ENCODE measurements around the gene ATP6V1D.
A peak's percentile ranks its signal among the peaks of the same experiment; 100 is the strongest.
"Not testable (repeated sequence)": the region's sequence is repeated elsewhere in the genome, so short reads cannot be mapped to it uniquely, and the experiment has no call there.

The ATP6V1D gene

GRCh38 chr14:67345583-67345982 is 14.0 kb downstream of the ATP6V1D start:
- H3K79me2 ChIP-seq (ENCODE audit: control insufficient read depth, insufficient read depth, low read length, poor library complexity): no peaks in the 10 kb centered on the region
- H3K4me1 ChIP-seq (ENCODE audit: control insufficient read depth in 1 of 2, insufficient read depth in 2 of 2, low read length in 2 of 2): no peaks in the 10 kb centered on the region
- H3K4ac ChIP-seq (ENCODE audit: low read depth, low read length): no peak overlapping the region
- no peak overlapping the region for H3K23ac ChIP-seq (ENCODE audit: low read length)
- no peak overlapping the region for H2BK5ac ChIP-seq (ENCODE audit: low read depth, low read length, poor library complexity)
- no peak overlapping the region for H4K12ac ChIP-seq (ENCODE audit: low read depth, low read length)
- H2AK5ac ChIP-seq (ENCODE audit: low read length): no peak overlapping the region
- no peaks in the 10 kb centered on the region for H3K9me3 ChIP-seq (ENCODE audit: insufficient read depth, low read depth, low read length)
- H3K4me3 ChIP-seq (ENCODE audit: low read depth, low read length): no peak overlapping the region
- no peaks in the 10 kb centered on the region for H3K79me1 ChIP-seq (ENCODE audit: low read length)
- no peak overlapping the region for H4K91ac ChIP-seq (ENCODE audit: low read depth, low read length)
- H4K8ac ChIP-seq (ENCODE audit: low read depth, low read length): no peak overlapping the region
- DNase-seq: no peak
- H3K18ac ChIP-seq (ENCODE audit: low read length): no peak overlapping the region
- no peak overlapping the region for H3K9ac ChIP-seq (ENCODE audit: low read length)
- no peak overlapping the region for H2BK12ac ChIP-seq (ENCODE audit: low read length)
- no peak overlapping the region for H2BK120ac ChIP-seq (ENCODE audit: insufficient read depth, low read length, poor library complexity)
- no peak overlapping the region for H3K27ac ChIP-seq (ENCODE audit: low read depth, low read length)
- peaks cover 38 to 40% of the 10 kb centered on the region in 2 experiments for H3K36me3 ChIP-seq (ENCODE audit: control insufficient read depth in 1 of 2, insufficient read depth in 2 of 2, low read length in 2 of 2)
- no peaks in the 10 kb centered on the region for H3K27me3 ChIP-seq (ENCODE audit: insufficient read depth, low read length)
- H3K14ac ChIP-seq (ENCODE audit: low read length): no peak overlapping the region
- H3K4me2 ChIP-seq (ENCODE audit: low read length): no peak overlapping the region
- H2AFZ ChIP-seq (ENCODE audit: insufficient read depth, low read length, poor library complexity): no peak overlapping the region

GRCh38 chr14:67343601-67344230 is 15.9 kb downstream of the ATP6V1D start:
- H4K91ac ChIP-seq (ENCODE audit: low read depth, low read length): no peak overlapping the region
- no peak overlapping the region for H4K8ac ChIP-seq (ENCODE audit: low read depth, low read length)
- H3K4me1 ChIP-seq (ENCODE audit: control insufficient read depth in 1 of 2, insufficient read depth in 2 of 2, low read length in 2 of 2): no peaks in the 10 kb centered on the region
- H2BK5ac ChIP-seq (ENCODE audit: low read depth, low read length, poor library complexity): no peak overlapping the region
- no peaks in the 10 kb centered on the region for H3K79me2 ChIP-seq (ENCODE audit: control insufficient read depth, insufficient read depth, low read length, poor library complexity)
- H3K4ac ChIP-seq (ENCODE audit: low read depth, low read length): no peak overlapping the region
- no peak overlapping the region for H2BK120ac ChIP-seq (ENCODE audit: insufficient read depth, low read length, poor library complexity)
- no peaks in the 10 kb centered on the region for H3K79me1 ChIP-seq (ENCODE audit: low read length)
- no peak overlapping the region for H3K4me2 ChIP-seq (ENCODE audit: low read length)
- H3K27me3 ChIP-seq (ENCODE audit: insufficient read depth, low read length): no peaks in the 10 kb centered on the region
- H3K36me3 ChIP-seq (ENCODE audit: control insufficient read depth in 1 of 2, insufficient read depth in 2 of 2, low read length in 2 of 2): peaks cover 39 to 40% of the 10 kb centered on the region in 2 experiments
- no peak overlapping the region for H2AFZ ChIP-seq (ENCODE audit: insufficient read depth, low read length, poor library complexity)
- DNase-seq: no peak
- H3K23ac ChIP-seq (ENCODE audit: low read length): no peak overlapping the region
- H3K9ac ChIP-seq (ENCODE audit: low read length): no peak overlapping the region
- no peaks in the 10 kb centered on the region for H3K9me3 ChIP-seq (ENCODE audit: insufficient read depth, low read depth, low read length)
- no peak overlapping the region for H3K14ac ChIP-seq (ENCODE audit: low read length)
- no peak overlapping the region for H3K4me3 ChIP-seq (ENCODE audit: low read depth, low read length)
- H2AK5ac ChIP-seq (ENCODE audit: low read length): no peak overlapping the region
- no peak overlapping the region for H4K12ac ChIP-seq (ENCODE audit: low read depth, low read length)
- H2BK12ac ChIP-seq (ENCODE audit: low read length): no peak overlapping the region
- H3K18ac ChIP-seq (ENCODE audit: low read length): no peak overlapping the region
- WGBS (ENCODE audit: extremely low coverage, insufficient coverage, insufficient read length): no CpG with 5 or more reads among the region's 4 CpGs
- H3K27ac ChIP-seq (ENCODE audit: low read depth, low read length): no peak overlapping the region

- H2BK120ac ChIP-seq (ENCODE audit: insufficient read depth, low read length, poor library complexity); H2BK5ac ChIP-seq (ENCODE audit: low read depth, low read length, poor library complexity); H3K4me2 ChIP-seq (ENCODE audit: low read length); DNase-seq; H2AK5ac ChIP-seq (ENCODE audit: low read length); H3K14ac ChIP-seq (ENCODE audit: low read length); H3K23ac ChIP-seq (ENCODE audit: low read length); H3K9me3 ChIP-seq (ENCODE audit: insufficient read depth, low read depth, low read length); H3K9ac ChIP-seq (ENCODE audit: low read length); H3K79me1 ChIP-seq (ENCODE audit: low read length); H3K27me3 ChIP-seq (ENCODE audit: insufficient read depth, low read length); H3K79me2 ChIP-seq (ENCODE audit: control insufficient read depth, insufficient read depth, low read length, poor library complexity); H3K27ac ChIP-seq (ENCODE audit: low read depth, low read length); H3K18ac ChIP-seq (ENCODE audit: low read length); H4K8ac ChIP-seq (ENCODE audit: low read depth, low read length); H4K91ac ChIP-seq (ENCODE audit: low read depth, low read length); H3K4ac ChIP-seq (ENCODE audit: low read depth, low read length); H3K4me1 ChIP-seq (ENCODE audit: control insufficient read depth in 1 of 2, insufficient read depth in 2 of 2, low read length in 2 of 2); H2AFZ ChIP-seq (ENCODE audit: insufficient read depth, low read length, poor library complexity); H4K12ac ChIP-seq (ENCODE audit: low read depth, low read length); H3K4me3 ChIP-seq (ENCODE audit: low read depth, low read length); H2BK12ac ChIP-seq (ENCODE audit: low read length): not testable (repeated sequence)
- WGBS (ENCODE audit: extremely low coverage, insufficient coverage, insufficient read length): no CpG with 5 or more reads among the region's 31 CpGs
- peaks cover 28 to 34% of the 10 kb centered on the region in 2 experiments for H3K36me3 ChIP-seq (ENCODE audit: control insufficient read depth in 1 of 2, insufficient read depth in 2 of 2, low read length in 2 of 2)
These were observed 18.4 kb downstream of the ATP6V1D start for GRCh38 chr14:67341231-67341630.

- H2BK120ac ChIP-seq (ENCODE audit: insufficient read depth, low read length, poor library complexity): no peak overlapping the region
- WGBS (ENCODE audit: extremely low coverage, insufficient coverage, insufficient read length): no CpG with 5 or more reads among the region's 2 CpGs
- H2AFZ ChIP-seq (ENCODE audit: insufficient read depth, low read length, poor library complexity): no peak overlapping the region
- no peaks in the 10 kb centered on the region for H3K79me1 ChIP-seq (ENCODE audit: low read length)
- H3K9ac ChIP-seq (ENCODE audit: low read length): no peak overlapping the region
- H2BK5ac ChIP-seq (ENCODE audit: low read depth, low read length, poor library complexity): no peak overlapping the region
- no peak overlapping the region for H2BK12ac ChIP-seq (ENCODE audit: low read length)
- H3K4me1 ChIP-seq (ENCODE audit: control insufficient read depth in 1 of 2, insufficient read depth in 2 of 2, low read length in 2 of 2): no peaks in the 10 kb centered on the region
- no peak overlapping the region for H4K8ac ChIP-seq (ENCODE audit: low read depth, low read length)
- no peak overlapping the region for H3K4me3 ChIP-seq (ENCODE audit: low read depth, low read length)
- no peak overlapping the region for H3K14ac ChIP-seq (ENCODE audit: low read length)
- no peak overlapping the region for H3K27ac ChIP-seq (ENCODE audit: low read depth, low read length)
- H4K91ac ChIP-seq (ENCODE audit: low read depth, low read length): no peak overlapping the region
- H3K18ac ChIP-seq (ENCODE audit: low read length): no peak overlapping the region
- no peaks in the 10 kb centered on the region for H3K27me3 ChIP-seq (ENCODE audit: insufficient read depth, low read length)
- no peak overlapping the region for H4K12ac ChIP-seq (ENCODE audit: low read depth, low read length)
- H3K23ac ChIP-seq (ENCODE audit: low read length): no peak overlapping the region
- DNase-seq: peak in 1 of 2 donors; percentile 42
- H2AK5ac ChIP-seq (ENCODE audit: low read length): no peak overlapping the region
- H3K4ac ChIP-seq (ENCODE audit: low read depth, low read length): no peak overlapping the region
- no peaks in the 10 kb centered on the region for H3K9me3 ChIP-seq (ENCODE audit: insufficient read depth, low read depth, low read length)
- H3K79me2 ChIP-seq (ENCODE audit: control insufficient read depth, insufficient read depth, low read length, poor library complexity): no peaks in the 10 kb centered on the region
- no peak overlapping the region for H3K4me2 ChIP-seq (ENCODE audit: low read length)
- peaks cover 13 to 26% of the 10 kb centered on the region in 2 experiments for H3K36me3 ChIP-seq (ENCODE audit: control insufficient read depth in 1 of 2, insufficient read depth in 2 of 2, low read length in 2 of 2)
These were observed 23.8 kb downstream of the ATP6V1D start for GRCh38 chr14:67335781-67336180.

Measured in trophoblast cell (in vitro differentiated cells and primary cell).